Brain microvascular endothelial cell (primary cell): Measurements from ENCODE around the gene DACT3.

Experiments used
- DNase-seq: peaks from one replicate; pipeline ENCODE4 v3.0.0-alpha.2; 2020
- H3K27ac ChIP-seq: fragments of 250-450 bp; sonication (Bioruptor Pico); 2 replicates; pipeline ENCODE4 v1.5.1; 2020; ENCODE audit warnings: mild to moderate bottlenecking, moderate library complexity
- H3K27me3 ChIP-seq: fragments of 250-450 bp; sonication (Bioruptor Pico); replicated peaks from 2 replicates; pipeline ENCODE4 v1.5.1; 2020; ENCODE audit warnings: mild to moderate bottlenecking
- H3K36me3 ChIP-seq: fragments of 250-450 bp; sonication (Bioruptor Pico); replicated peaks from 2 replicates; pipeline ENCODE4 v1.5.1; 2020; ENCODE audit warnings: mild to moderate bottlenecking
- H3K4me3 ChIP-seq: 2 replicates; pipeline ENCODE4 v1.5.1; 2011; ENCODE audit warnings: low read depth, mild to moderate bottlenecking, control low read depth, low read length, moderate library complexity
- CTCF ChIP-seq: IDR thresholded peaks from 2 replicates; pipeline ENCODE4 v1.5.1; 2011; ENCODE audit warnings: low read depth, mild to moderate bottlenecking, moderate library complexity, low read length, control low read depth, inconsistent platforms; ENCODE audit errors: missing control alignments
- in situ Hi-C: cut with HindIII; loops from 2 replicates; pipeline ENCODE4 v1.10.0; 2017; ENCODE audit warnings: low sequenced_read_pairs, low pct_ligation_motif_present

The DACT3 gene

GRCh38 chr19:46691948-46692347, 31.0 kb upstream of the DACT3 start:
- peaks cover 89% of the 10 kb centered on the region for H3K36me3 ChIP-seq
- DNase-seq: no peak
- in situ Hi-C loops: no loop called here
- H3K27me3 ChIP-seq: no peaks in the 10 kb centered on the region
- TF ChIP-seq CTCF: no peak
- H3K4me3 ChIP-seq: no peak overlapping the region
- no peak overlapping the region for H3K27ac ChIP-seq

DNA sequence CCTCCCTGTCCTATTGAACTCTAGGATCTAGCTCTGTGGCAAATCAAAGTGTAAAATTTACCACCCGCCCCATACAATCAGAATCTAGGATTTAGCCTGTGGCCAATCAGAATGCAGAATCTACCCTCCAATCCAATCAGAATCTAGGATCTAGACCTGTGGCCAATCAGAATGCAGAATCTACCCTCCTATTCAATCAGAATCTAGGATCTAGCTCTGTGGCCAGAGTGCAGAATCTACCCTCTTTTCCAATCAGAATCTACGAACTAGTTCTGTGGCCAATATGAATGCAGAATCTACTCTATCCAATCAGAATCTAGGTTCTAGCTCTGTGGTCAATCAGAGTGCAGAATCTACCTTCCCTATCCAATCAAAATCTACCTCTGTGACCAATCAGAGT, 30.1 kb upstream of the DACT3 start:
- DNase-seq: no peak
- Histone ChIP-seq H3K4me3 (no peak overlapping the region), H3K27me3 (no peaks in the 10 kb centered on the region), H3K36me3 (peaks cover 81% of the 10 kb centered on the region), H3K27ac (no peak overlapping the region)
- TF ChIP-seq CTCF: no peak
- in situ Hi-C loops: no loop called here

GRCh38 chr19:46689358-46689757, 28.4 kb upstream of the DACT3 start:
- Histone ChIP-seq H3K27ac (no peak overlapping the region), H3K36me3 (peaks cover 80% of the 10 kb centered on the region), H3K27me3 (no peaks in the 10 kb centered on the region), H3K4me3 (no peak overlapping the region)
- no peak for TF ChIP-seq CTCF
- no peak for DNase-seq
- in situ Hi-C loops: no loop called here

DNA sequence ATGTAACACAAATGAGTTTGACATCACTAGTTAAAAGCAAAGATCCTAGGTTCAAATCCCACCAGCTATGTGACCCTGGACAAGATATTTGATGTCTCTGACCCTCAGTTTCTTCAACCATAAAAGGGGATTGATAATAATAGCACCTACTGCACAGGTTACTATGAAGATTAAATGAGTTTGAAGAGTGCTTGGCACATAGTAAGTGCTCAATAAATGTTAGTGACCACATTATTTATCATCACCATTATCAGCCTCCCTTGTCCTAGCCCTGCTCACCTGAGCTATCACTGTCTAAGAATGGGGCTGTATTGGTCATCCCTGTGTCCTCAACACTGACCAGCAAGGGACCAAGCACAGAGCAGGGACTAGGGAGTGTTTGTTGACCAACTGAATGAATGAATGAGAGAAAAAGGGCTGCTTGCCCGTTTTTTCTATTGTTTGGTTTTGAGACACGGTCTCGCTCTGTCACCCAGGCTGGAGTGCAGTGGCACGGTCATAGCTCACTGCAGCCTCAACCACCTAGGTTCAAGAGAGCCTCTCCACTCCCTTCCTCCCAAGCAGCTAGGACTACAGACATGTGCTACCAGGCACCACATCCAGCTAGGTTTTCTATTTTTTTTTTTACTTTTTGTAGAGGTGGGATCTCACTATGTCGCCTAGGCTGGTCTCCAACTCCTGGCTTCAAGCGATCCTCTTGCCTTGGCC, 26.6 kb upstream of the DACT3 start:
- H3K4me3 ChIP-seq: no peak overlapping the region
- no peak for TF ChIP-seq CTCF
- DNase-seq: no peak
- H3K36me3 ChIP-seq: peaks cover 72% of the 10 kb centered on the region
- H3K27ac ChIP-seq: no peak overlapping the region
- in situ Hi-C loops: no loop called here
- H3K27me3 ChIP-seq: no peaks in the 10 kb centered on the region

DNA sequence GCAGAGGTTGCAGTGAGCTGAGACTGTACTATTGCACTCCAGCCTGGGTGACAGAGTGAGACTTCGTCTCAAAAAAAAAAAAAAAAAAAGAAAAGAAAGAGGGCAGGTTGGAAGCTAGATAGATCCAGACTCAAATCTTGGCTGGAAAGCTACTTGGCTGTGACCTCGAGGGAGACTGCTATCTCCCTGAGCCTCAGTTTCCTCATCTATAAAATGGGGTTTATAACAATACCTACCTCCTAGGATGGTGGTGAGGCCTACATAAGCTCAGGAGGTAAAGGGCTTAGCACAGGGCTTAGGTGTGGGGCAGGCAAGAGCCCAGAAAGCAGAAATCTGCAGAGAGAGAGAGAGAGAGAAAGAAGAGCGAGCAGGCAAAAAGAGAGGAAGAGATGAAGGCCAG, 24.2 kb upstream of the DACT3 start:
- no peak for DNase-seq
- Histone ChIP-seq H3K4me3 (no peak overlapping the region), H3K36me3 (peaks cover 60% of the 10 kb centered on the region)

More for the DNA sequence above, 24.2 kb upstream of the DACT3 start:
- no peak for TF ChIP-seq CTCF
- Histone ChIP-seq H3K27me3 (no peaks in the 10 kb centered on the region), H3K27ac (no peak overlapping the region)
- in situ Hi-C loops: no loop called here
